Gastrocnemius medialis (tissue), 4 donors: ENCODE data around the gene SMYD3. TPM values are rescaled to one million over a fixed set of nuclear protein-coding genes. Genes with fewer than 3 reads are reported as not detected.
"Not testable (repeated sequence)": the region's sequence is repeated elsewhere in the genome, so short reads cannot be mapped to it uniquely, and the experiment has no call there.

Experiments
- ATAC-seq, 2 donors: fragments of 150-250 bp; one replicate each; pipeline ENCODE4 v1.9.1; 2016
- DNase-seq, 2 donors: peaks; one replicate each; pipeline ENCODE4 v3.0.0-alpha.2; 2019
- H3K27ac ChIP-seq, 4 donors: fragments of 200-600 bp; sonication (generic); 1 replicate in 1 of 4; 2 replicates in 3 of 4; pipeline ENCODE4 v1.5.1; 2016 to 2018; ENCODE audit warnings: mild to moderate bottlenecking in 2 of 4, moderate library complexity in 1 of 4
- H3K27me3 ChIP-seq, 3 donors: fragments of 200-600 bp; sonication (generic) in 2 of 3; 1 replicate in 1 of 3; 2 replicates in 2 of 3; pipeline versions ENCODE4 v1.5.1 to v1.6.0; 2016 to 2019; ENCODE audit warnings: mild to moderate bottlenecking in 1 of 3, moderate library complexity in 1 of 3
- H3K36me3 ChIP-seq, 2 donors: fragments of 200-600 bp; sonication (generic) in 1 of 2; one replicate each; pipeline ENCODE4 v1.5.1; 2017 to 2018
- H3K4me1 ChIP-seq, 2 donors: fragments of 200-600 bp; sonication (generic) in 1 of 2; one replicate each; pipeline ENCODE4 v1.5.1; 2016 to 2017; ENCODE audit warnings: mild to moderate bottlenecking in 2 of 2
- H3K4me3 ChIP-seq, 4 donors: fragments of 200-600 bp; sonication (generic) in 3 of 4; 1 replicate in 1 of 4; 2 replicates in 3 of 4; pipeline ENCODE4 v1.5.1; 2016 to 2019; ENCODE audit warnings: mild to moderate bottlenecking in 2 of 4
- H3K9me3 ChIP-seq, 3 donors: fragments of 200-600 bp; sonication (generic) in 2 of 3; 1 replicate in 1 of 3; 2 replicates in 2 of 3; pipeline ENCODE4 v1.5.1; 2016 to 2019
- POLR2A ChIP-seq, 2 donors: fragments of 450-650 bp; IDR thresholded peaks; one replicate each; pipeline ENCODE4 v1.6.1; 2017; ENCODE audit warnings: antibody characterized with exemption in 2 of 2, mild to moderate bottlenecking in 2 of 2, moderate library complexity in 2 of 2
- in situ Hi-C, 4 donors: fragments of 200-750 bp; cut with MboI; loops; one replicate each; pipeline versions ENCODE4 v1.15.0 to v1.8.0; 2017; ENCODE audit warnings: low sequenced_read_pairs in 4 of 4
- intact Hi-C: fragments of 100-400 bp; cut with DNase I; formaldehyde crosslinking; loops from one replicate; pipeline ENCODE4 v1.15.1; 2023; ENCODE audit warnings: low total_unique reads
- total RNA-seq, 4 donors: library from RNA; depleted of rRNA; stranded (reverse); fragments of >200 nt; gene quantifications; one replicate each; pipeline versions ENCODE4 v1.1.0 to v1.2.3, GENCODE V29; 2016
- TF ChIP-seq, protein P1 (sequence below), 5 experiments: fragments of 450-650 bp in 3 of 5; fragments of 200-600 bp in 2 of 5; sonication (generic) in 2 of 5; IDR thresholded peaks in 4 of 5; conservative IDR thresholded peaks in 1 of 5; 1 replicate in 4 of 5; 2 replicates in 1 of 5; pipeline ENCODE4 v1.5.1; 2016 to 2019; ENCODE audit warnings: antibody characterized with exemption in 5 of 5, mild to moderate bottlenecking in 3 of 5, moderate library complexity in 3 of 5

Gene SMYD3
- total RNA-seq, 4 donors from 2014 or later, result 4.4 to 10.3 (median 6.3) TPM

DNA sequence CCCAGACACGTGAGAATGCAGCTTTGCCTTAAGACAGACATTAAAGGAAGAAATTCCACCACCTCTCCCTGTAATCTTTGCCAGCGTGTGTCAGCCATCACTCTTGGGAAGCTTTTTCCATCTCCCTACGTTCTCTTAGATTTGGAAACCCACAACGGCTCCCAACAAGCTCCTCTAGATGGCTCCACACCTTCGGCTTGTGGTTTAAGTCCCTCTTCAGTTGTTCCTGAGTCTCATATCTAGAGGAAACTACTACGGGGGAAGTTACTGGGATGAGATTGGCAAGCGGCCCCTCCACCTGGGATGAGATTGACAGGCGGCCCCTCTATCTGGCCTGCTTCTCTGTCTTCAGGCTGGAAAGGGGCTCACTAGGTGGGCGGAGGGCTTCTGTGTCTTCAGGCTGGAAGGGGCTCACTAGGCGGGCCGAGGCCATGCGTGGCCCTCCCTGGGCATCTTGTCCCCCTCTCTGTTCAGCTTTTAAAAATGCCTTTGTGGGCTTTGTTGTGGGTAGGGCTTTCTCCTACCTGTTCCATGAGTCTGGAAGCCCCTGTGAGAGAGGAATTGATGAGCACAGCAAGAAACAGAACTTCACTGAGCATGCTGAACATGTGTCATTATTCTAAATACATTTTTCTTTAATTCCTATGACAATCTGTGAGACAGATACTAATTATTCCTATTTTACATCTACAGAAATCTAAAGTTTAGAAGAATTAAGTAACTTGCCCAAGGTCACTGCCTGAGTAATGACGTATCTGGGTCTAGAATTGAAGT, 681.8 kb downstream of the SMYD3 start:
- Histone ChIP-seq H3K9me3 (no peaks in the 10 kb centered on the region), H3K4me1 (no peaks in the 10 kb centered on the region), H3K4me3 (no peak overlapping the region), H3K27ac (no peak overlapping the region), H3K36me3 (no peaks in the 10 kb centered on the region), H3K27me3 (no peaks in the 10 kb centered on the region)
- TF ChIP-seq, protein P1, sequence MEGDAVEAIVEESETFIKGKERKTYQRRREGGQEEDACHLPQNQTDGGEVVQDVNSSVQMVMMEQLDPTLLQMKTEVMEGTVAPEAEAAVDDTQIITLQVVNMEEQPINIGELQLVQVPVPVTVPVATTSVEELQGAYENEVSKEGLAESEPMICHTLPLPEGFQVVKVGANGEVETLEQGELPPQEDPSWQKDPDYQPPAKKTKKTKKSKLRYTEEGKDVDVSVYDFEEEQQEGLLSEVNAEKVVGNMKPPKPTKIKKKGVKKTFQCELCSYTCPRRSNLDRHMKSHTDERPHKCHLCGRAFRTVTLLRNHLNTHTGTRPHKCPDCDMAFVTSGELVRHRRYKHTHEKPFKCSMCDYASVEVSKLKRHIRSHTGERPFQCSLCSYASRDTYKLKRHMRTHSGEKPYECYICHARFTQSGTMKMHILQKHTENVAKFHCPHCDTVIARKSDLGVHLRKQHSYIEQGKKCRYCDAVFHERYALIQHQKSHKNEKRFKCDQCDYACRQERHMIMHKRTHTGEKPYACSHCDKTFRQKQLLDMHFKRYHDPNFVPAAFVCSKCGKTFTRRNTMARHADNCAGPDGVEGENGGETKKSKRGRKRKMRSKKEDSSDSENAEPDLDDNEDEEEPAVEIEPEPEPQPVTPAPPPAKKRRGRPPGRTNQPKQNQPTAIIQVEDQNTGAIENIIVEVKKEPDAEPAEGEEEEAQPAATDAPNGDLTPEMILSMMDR (IDR thresholded peaks at IDR 0.05 in 4 of 5, conservative IDR thresholded peaks at IDR 0.05 in 1 of 5), result no peak
- TF ChIP-seq POLR2A (IDR thresholded peaks at IDR 0.05), result no peak
- DNase-seq, result no peak
- intact Hi-C loops, result no loop called here
- no peak for ATAC-seq
- in situ Hi-C loops, result no loop called here

DNA sequence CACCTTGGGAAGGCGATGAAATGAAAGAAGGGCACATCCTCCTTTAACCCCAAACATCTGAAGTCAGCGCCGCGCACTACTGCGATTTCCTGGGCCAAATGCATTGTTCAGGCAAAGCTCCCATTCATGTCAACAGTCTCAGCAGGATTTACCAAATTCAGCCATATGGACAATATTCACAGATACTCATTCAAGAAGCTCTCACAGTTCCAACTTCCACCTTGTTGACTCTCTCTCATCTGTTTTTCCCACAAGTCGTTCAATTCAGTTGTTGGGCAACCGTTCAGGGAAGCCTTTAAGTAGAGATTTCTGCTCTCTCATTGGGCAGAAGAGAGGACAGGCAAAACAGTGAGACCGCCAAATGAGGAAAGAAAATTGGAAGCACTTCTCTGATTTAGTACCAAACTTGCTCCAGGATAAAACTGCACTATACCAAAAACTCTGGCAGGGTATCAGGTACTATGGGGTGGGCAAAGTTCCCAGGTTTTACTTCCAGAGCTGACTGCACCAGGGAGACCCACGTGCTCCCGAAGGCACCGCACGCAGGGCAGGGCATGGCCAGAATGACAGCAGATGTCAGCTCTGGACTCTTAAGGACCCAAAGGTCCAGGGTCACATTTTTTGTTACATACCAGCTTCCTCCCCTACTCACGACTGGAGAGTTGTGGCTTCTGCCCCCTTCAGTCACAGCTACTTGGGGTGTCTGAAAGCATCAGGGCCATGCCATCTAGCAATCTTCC, 683.5 kb downstream of the SMYD3 start:
- Histone ChIP-seq H3K36me3 (no peaks in the 10 kb centered on the region), H3K27ac (no peak overlapping the region), H3K4me3 (no peak overlapping the region), H3K4me1 (no peaks in the 10 kb centered on the region), H3K9me3 (no peaks in the 10 kb centered on the region), H3K27me3 (no peaks in the 10 kb centered on the region)
- no peak for DNase-seq
- in situ Hi-C loops, result no loop called here
- no peak for ATAC-seq
- TF ChIP-seq, protein P1 (IDR thresholded peaks at IDR 0.05 in 4 of 5, conservative IDR thresholded peaks at IDR 0.05 in 1 of 5), result no peak
- no peak for TF ChIP-seq POLR2A (IDR thresholded peaks at IDR 0.05)
- intact Hi-C loops, result no loop called here

DNA sequence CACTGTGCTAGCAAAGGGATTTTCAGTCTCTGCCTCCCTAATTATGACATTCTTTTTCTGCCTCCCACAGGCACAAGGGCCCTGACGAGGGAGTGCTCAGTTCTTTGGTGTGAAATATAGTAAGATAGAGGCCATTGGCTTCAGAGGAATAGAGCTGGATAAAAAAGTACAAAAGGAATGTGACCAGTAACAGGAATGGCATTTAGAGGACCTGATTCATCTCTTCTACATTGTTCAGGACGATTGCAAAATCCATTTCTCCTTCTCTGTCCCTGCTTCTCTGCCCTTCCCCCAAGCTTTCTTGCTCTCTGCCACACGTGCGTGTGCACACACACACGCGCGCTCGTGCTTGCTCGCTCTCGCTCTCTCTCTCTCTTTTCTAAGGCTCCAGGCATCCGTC, 684.1 kb downstream of the SMYD3 start:
- H3K36me3 ChIP-seq, result no peaks in the 10 kb centered on the region
- in situ Hi-C loops, result no loop called here
- TF ChIP-seq POLR2A (IDR thresholded peaks at IDR 0.05), result no peak
- TF ChIP-seq, protein P1 (IDR thresholded peaks at IDR 0.05 in 4 of 5, conservative IDR thresholded peaks at IDR 0.05 in 1 of 5), result no peak
- ATAC-seq (peak in 1 of 2 donors; percentile 39), DNase-seq (no peak)
- intact Hi-C loops, result no loop called here
- H3K9me3 ChIP-seq, result no peaks in the 10 kb centered on the region
- H3K27me3 ChIP-seq, result no peaks in the 10 kb centered on the region
- H3K27ac ChIP-seq, result no peak overlapping the region
- H3K4me1 ChIP-seq, result no peaks in the 10 kb centered on the region
- no peak overlapping the region for H3K4me3 ChIP-seq

DNA sequence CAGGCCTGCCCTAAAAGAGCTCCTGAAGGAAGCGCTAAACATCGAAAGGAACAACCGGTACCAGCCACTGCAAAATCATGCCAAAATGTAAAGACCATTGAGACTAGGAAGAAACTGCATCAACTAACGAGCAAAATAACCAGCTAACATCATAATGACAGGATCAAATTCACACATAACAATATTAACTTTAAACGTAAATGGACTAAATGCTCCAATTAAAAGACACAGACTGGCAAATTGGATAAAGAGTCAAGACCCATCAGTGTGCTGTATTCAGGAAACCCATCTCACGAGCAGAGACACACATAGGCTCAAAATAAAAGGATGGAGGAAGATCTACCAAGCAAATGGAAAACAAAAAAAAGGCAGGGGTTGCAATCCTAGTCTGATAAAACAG, 688.7 kb downstream of the SMYD3 start:
- H3K4me1 ChIP-seq, DNase-seq, H3K36me3 ChIP-seq, H3K4me3 ChIP-seq, ATAC-seq, in situ Hi-C loops, intact Hi-C loops, H3K27me3 ChIP-seq, H3K9me3 ChIP-seq, H3K27ac ChIP-seq: not testable (repeated sequence)

DNA sequence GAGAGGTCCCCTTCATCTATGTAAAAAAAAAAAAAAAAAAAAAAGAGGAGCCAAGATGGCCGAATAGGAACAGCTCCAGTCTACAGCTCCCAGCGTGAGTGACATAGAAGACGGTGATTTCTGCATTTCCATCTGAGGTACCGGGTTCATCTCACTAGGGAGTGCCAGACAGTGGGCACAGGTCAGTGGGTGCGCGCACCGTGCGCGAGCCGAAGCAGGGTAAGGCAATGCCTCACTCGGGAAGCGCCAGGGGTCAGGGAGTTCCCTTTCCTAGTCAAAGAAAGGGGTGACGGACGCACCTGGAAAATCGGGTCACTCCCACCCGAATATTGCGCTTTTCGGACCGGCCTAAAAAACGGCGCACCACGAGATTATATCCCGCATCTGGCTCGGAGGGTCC, 690.6 kb downstream of the SMYD3 start:
- H3K27ac ChIP-seq, H3K4me3 ChIP-seq, H3K36me3 ChIP-seq, H3K4me1 ChIP-seq, ATAC-seq, DNase-seq, H3K9me3 ChIP-seq, in situ Hi-C loops, intact Hi-C loops, H3K27me3 ChIP-seq: not testable (repeated sequence)
